ENCODE results near the gene BUB1B. TPM values are rescaled to one million over a fixed set of nuclear protein-coding genes. Genes with fewer than 3 reads are reported as not detected.

The BUB1B gene
- total RNA-seq, 4 donors from 2014 or later, result 1.4 to 15.3 (median 8.6) TPM

- Histone ChIP-seq H3K36me3 (no peaks in the 10 kb centered on the region), H3K27me3 (no peaks in the 10 kb centered on the region), H3K9me3 (no peaks in the 10 kb centered on the region), H3K27ac (no peak overlapping the region), H3K4me1 (peaks cover 0 to 9% (median 3%) of the 10 kb centered on the region in 4 donors), H3K4me3 (no peak overlapping the region)
- WGBS, 2 donors (ENCODE audit: low coverage in 1 of 2), result 90 to 93% methylated on average over 1 of the region's 1 CpG
- intact Hi-C loops (cut with DNase I; ENCODE audit: low total_unique reads) (loop anchor here (2.0 to 5.0 kb wide), 2 partner anchors 55 to 328 kb away; no protein-coding TSS in a partner anchor), in situ Hi-C loops (cut with MboI; ENCODE audit: low pct_ligation_motif_present in 1 of 4, low pct_unique_long_range_greater_than_20kb in 1 of 4, low sequenced_read_pairs in 3 of 4) (loop anchor here in 3 of 4 donors (5.0 to 25.0 kb wide), 2 partner anchors 52 to 182 kb away; partner anchors contain the start of gene SRP14 (in 1 of the 3))
- TF ChIP-seq POLR2AphosphoS5 (IDR thresholded peaks at IDR 0.05) (no peak), CTCF (IDR thresholded peaks at IDR 0.05) (no peak), EP300 (IDR thresholded peaks at IDR 0.05; ENCODE audit: low read depth) (no peak), POLR2A (IDR thresholded peaks at IDR 0.05) (no peak)
- DNase-seq, result no peak
These were observed 58.9 kb downstream of the BUB1B start for GRCh38 chr15:40219801-40220200.

GRCh38 chr15:40222131-40222530, 61.3 kb downstream of the BUB1B start:
- Histone ChIP-seq H3K36me3 (no peaks in the 10 kb centered on the region), H3K4me3 (no peak overlapping the region), H3K27ac (no peak overlapping the region), H3K9me3 (no peaks in the 10 kb centered on the region), H3K4me1 (peaks cover 0 to 3% (median 0%) of the 10 kb centered on the region in 4 donors), H3K27me3 (no peaks in the 10 kb centered on the region)
- no peak for DNase-seq
- 91% methylated on average over 6 of the region's 6 CpGs for WGBS, 2 donors (ENCODE audit: low coverage in 1 of 2)
- in situ Hi-C loops (cut with MboI; ENCODE audit: low pct_ligation_motif_present in 1 of 4, low pct_unique_long_range_greater_than_20kb in 1 of 4, low sequenced_read_pairs in 3 of 4) (loop anchor here in 2 of 4 donors (5.0 to 25.0 kb wide), 2 partner anchors 50 to 185 kb away; partner anchors contain the start of gene SRP14 (in 1 of the 2)), intact Hi-C loops (cut with DNase I; ENCODE audit: low total_unique reads) (loop anchor here (5.0 kb wide), 1 partner anchor 325 kb away; no protein-coding TSS in a partner anchor)
- TF ChIP-seq EP300 (IDR thresholded peaks at IDR 0.05; ENCODE audit: low read depth) (no peak), POLR2A (IDR thresholded peaks at IDR 0.05) (no peak), POLR2AphosphoS5 (IDR thresholded peaks at IDR 0.05) (no peak), CTCF (IDR thresholded peaks at IDR 0.05) (no peak)

GRCh38 chr15:40226736-40227135, 65.9 kb downstream of the BUB1B start:
- in situ Hi-C loops (cut with MboI; ENCODE audit: low pct_ligation_motif_present in 1 of 4, low pct_unique_long_range_greater_than_20kb in 1 of 4, low sequenced_read_pairs in 3 of 4) (no loop called here), intact Hi-C loops (cut with DNase I; ENCODE audit: low total_unique reads) (no loop called here)
- Histone ChIP-seq H3K27me3 (no peaks in the 10 kb centered on the region), H3K36me3 (no peaks in the 10 kb centered on the region), H3K4me3 (no peak overlapping the region), H3K27ac (no peak overlapping the region), H3K9me3 (no peaks in the 10 kb centered on the region), H3K4me1 (no peaks in the 10 kb centered on the region)
- TF ChIP-seq EP300 (IDR thresholded peaks at IDR 0.05; ENCODE audit: low read depth), result no peak
- TF ChIP-seq POLR2AphosphoS5 (IDR thresholded peaks at IDR 0.05), result no peak
- TF ChIP-seq POLR2A (IDR thresholded peaks at IDR 0.05), result no peak
- no peak for TF ChIP-seq CTCF (IDR thresholded peaks at IDR 0.05)
- no peak for DNase-seq

- no peak for DNase-seq
- WGBS, 2 donors (ENCODE audit: low coverage in 1 of 2), result 98 to 100% methylated on average over 1 to 5 of the region's 5 CpGs
- Histone ChIP-seq H3K9me3 (no peaks in the 10 kb centered on the region), H3K4me1 (peaks cover 0 to 6% (median 0%) of the 10 kb centered on the region in 4 donors), H3K27ac (no peak overlapping the region), H3K27me3 (no peaks in the 10 kb centered on the region), H3K36me3 (no peaks in the 10 kb centered on the region), H3K4me3 (no peak overlapping the region)
- intact Hi-C loops (cut with DNase I; ENCODE audit: low total_unique reads) (no loop called here), in situ Hi-C loops (cut with MboI; ENCODE audit: low pct_ligation_motif_present in 1 of 4, low pct_unique_long_range_greater_than_20kb in 1 of 4, low sequenced_read_pairs in 3 of 4) (no loop called here)
- TF ChIP-seq CTCF (IDR thresholded peaks at IDR 0.05) (no peak), EP300 (IDR thresholded peaks at IDR 0.05; ENCODE audit: low read depth) (no peak), POLR2AphosphoS5 (IDR thresholded peaks at IDR 0.05) (no peak), POLR2A (IDR thresholded peaks at IDR 0.05) (no peak)
These were observed 68.4 kb downstream of the BUB1B start for GRCh38 chr15:40229316-40229715.

Measured in transverse colon (tissue), 4 donors.